ENCODE data around the gene PTCD1.
A peak's percentile ranks its signal among the peaks of the same experiment; 100 is the strongest.

PTCD1 gene

DNA sequence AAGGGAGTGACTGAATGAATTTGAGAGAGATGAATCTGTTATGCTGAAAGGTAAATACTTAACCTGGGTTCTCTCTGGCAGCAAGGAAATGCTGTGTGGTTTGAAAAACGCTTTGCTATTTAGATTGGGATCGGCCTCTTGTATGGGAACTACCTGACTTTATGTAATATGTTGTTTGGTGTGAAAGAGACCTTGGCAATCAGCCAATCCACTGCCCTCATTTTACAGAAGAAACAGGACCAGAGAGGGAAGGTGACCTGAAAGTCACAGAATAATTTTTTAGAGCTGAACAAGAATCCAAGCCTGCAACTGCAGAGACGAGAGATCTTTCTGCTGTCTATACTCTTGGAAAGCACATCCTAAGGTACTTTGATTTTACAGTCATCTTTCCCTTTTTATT lies 28.8 kb downstream of the PTCD1 start:
- no peak for DNase-seq (ENCODE audit: low read depth in 2 of 2, low spot score in 1 of 2)

DNA sequence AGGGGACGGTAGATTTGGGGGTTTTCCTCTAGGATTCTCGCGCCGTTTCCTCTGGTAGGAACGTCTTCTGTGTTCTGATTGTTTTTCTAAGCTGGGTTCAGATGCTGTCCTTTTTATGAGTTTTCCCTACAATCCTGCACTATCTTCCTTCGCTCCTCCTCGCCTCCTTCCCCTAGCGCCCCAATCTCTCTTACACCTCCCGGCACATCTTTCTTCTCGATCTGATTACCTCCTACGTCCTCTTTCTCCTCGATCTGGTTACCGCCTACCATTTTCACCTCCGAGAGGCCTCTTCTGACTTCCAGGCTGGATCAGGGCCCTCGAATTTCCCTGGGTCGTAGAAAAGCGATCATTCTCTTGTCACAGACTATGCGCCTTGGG lies 29.4 kb downstream of the PTCD1 start:
- DNase-seq (ENCODE audit: low read depth in 2 of 2, low spot score in 1 of 2): no peak

DNA sequence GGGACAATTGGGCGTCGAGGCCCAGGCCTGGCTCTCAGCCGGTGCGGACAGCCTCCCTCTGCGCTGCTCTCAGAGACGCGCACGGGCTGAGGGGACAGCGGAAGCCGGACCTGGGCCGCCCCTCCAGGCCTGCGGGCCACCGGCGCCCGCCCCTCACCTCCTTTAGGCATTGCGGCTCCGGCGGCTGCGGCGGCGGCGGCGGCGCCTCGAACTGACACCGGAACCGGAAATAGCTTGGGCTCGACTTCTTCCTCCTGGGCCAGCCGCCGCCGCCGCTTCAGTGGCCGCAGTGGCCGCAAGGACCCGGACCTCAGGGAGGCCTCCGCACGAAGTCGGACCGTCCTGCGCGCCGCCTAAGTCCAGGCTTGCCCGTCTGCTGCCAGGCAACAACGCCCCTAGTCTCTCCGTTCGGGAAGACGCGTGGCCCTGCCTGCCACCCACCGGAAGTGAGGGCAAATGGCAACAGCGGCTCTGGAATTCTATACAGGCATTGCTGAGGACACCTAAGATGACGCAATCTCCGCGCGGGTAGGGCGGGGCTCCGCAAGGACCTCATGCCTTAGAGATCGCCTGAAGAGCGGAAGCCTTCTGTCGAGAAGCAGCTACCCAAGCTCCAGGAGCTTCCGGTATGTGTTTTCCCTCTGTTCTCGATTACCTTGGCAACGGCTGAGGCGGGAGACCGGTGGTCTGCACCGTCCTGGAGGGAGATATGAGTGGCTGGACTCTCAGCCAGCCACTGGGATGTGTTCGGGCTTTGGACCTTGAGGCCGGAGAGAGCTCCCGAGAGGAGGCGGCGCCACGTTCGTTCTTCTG lies 30.0 kb downstream of the PTCD1 start, which contains the start of the genes BUD31 and PDAP1:
Gene BUD31, plus strand, starts transcription at position 591 of the 813 bp plus-strand sequence. CDS start 2,124 bp downstream, outside the sequence.
Gene PDAP1, minus strand, starts transcription at position 219 of the 813 bp plus-strand sequence. Its CDS starts 49 bp downstream, at position 170.
- DNase-seq (ENCODE audit: low read depth in 2 of 2, low spot score in 1 of 2): peak; percentile 88 to 92

DNA sequence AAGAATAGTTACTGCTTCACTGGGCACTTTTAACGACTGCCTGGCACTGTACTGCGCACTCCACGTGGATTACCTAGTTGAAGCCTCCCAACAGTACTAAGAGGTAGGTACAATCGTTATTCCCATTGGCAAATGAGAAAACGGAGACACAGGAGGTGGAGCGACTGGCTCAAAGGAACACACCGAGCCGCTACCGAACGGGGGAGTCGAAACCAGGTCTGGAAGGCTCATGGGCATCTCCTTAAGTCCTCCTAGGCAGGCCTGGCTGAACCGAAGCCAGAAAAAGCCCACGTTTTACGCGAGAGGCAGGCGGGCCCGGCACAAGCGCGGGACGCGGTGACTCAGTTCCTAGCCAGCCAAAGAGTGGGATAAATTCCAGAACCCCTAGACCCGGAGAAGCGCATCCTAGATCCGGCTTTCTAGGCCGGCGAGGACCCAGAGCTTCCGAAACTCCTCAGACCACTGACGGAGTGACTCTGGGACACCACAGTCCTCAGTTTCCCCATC lies 30.7 kb downstream of the PTCD1 start:
- DNase-seq (ENCODE audit: low read depth in 2 of 2, low spot score in 1 of 2): no peak

DNA sequence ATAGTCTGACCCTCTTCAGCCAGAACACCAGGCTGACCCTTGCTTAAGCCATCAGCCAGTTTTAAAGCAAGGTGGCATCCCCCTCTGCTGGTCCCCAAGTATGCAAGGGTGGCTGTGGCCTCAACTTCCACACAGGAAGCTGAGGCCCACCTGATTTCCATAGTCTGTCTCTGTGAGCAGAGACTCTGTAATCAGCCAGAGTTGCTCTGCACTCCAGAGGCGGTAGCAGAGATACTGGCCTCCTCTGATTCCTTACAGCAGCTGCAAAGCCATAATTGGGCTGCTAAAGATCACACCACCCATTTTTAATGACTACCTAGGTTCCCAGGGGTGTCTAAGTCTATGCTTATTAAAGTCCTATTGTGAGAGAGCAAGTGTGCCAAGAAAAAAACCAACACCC lies 32.0 kb downstream of the PTCD1 start:
- no peak for DNase-seq (ENCODE audit: low read depth in 2 of 2, low spot score in 1 of 2)

DNA sequence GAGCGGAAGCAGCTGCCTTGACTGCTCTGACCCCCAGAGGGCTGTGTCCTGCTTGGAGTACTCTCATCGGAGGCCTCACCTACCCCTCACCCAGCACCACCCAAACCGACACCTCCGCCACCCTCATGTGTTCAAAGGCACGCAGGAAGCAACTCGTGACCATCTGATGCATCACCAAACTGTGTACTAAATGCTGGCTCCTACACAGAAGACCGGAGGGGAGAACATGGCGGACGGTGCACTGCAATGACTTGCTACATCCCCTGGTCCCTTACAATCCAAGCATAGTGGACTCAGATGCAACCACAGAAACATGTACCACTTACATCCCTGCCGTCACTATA lies 33.6 kb downstream of the PTCD1 start:
- no peak for DNase-seq (ENCODE audit: low read depth in 2 of 2, low spot score in 1 of 2)

DNA sequence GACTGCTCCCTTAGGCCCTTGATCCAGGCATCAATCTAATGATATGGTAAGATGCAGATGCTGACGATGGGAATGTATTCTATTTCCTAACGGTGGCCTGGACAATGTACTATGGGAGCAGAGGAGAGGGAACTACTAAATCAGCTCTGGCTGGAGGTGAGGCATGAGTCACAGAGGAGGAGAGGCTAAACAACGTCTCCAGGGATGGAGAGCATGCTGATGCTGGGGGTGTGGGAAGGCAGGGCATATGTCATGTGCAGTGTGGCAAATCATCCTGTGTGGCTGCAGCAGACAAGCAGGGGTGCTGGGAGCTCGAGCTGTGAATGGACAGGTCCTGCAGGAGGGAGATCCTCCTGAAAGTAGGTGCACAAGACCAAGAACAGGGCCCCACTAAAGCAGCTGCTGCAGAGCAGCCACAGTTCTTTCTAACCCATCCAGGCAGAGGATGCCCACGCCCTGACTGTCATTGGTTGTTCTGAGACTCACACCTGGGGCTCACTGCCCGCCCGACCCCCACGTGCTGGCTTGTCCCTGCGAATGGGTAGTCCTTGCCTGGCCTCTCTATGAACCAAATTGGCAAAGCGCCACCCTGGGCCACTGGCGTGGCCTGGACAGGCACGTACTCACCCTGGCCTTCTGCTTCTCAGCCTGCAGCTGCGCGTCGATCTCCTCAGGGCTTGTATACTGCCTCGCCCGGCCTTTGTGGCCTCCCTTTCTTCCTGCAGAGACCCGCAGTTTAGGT lies 34.2 kb downstream of the PTCD1 start:
- DNase-seq (ENCODE audit: low read depth in 2 of 2, low spot score in 1 of 2): no peak

DNA sequence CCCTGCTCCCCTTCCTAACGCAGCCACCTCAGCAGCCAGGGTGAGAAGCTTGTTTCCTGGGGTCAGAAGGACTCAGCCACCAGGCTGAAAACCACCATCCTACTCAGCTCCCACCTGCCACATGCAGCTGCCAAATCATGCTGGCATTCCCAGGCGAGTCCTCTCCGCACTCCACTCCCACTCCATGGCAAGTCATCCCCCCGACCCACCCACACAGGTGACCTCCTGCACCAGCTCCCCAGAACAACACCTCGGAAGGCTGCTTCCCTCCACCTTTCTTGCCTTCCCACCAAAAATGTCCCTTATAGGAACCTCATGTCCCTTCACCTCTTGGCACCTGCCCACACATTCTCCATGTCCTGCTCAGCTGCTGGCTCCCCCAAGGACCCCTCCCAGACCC lies 34.8 kb downstream of the PTCD1 start:
- no peak for DNase-seq (ENCODE audit: low read depth in 2 of 2, low spot score in 1 of 2)

DNA sequence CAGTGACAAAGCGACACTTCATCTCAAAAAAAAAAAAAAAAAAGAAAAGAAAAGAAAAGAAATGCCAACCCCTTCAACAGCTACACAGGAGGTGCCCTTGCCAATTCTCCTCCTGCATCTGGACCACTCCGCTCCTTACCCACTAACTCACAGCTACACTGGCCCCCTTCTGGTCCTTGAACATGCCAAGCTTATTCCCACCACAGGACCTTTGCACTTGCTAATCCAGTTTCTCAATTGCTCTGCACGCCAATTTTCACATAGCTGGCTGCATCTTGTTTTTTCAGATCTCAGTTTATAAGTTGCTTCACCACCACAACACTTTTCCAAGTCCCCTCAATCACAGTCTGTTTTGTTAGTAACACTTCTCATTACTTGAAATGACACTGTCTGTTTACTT lies 35.7 kb downstream of the PTCD1 start:
- no peak for DNase-seq (ENCODE audit: low read depth in 2 of 2, low spot score in 1 of 2)

DNA sequence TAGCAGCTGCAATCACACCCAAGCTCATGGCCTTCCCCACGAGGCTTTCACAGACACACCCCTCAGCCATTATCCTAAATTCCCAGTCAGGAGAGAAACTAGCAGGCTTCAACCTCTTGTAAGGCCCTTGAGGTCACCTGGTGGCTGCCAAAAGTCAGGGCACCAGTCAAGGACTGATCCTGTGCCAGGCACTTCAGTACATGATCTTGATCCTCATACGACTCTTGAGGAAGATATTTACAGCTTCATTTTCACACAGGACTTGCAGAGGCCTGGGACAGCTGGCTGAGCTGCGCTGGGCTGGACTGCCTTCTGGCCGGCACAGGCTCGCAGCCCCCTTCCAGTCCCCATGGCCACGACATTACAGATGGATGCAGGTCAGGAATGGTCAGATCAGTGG lies 39.0 kb downstream of the PTCD1 start:
- DNase-seq (ENCODE audit: low read depth in 2 of 2, low spot score in 1 of 2): no peak

DNA sequence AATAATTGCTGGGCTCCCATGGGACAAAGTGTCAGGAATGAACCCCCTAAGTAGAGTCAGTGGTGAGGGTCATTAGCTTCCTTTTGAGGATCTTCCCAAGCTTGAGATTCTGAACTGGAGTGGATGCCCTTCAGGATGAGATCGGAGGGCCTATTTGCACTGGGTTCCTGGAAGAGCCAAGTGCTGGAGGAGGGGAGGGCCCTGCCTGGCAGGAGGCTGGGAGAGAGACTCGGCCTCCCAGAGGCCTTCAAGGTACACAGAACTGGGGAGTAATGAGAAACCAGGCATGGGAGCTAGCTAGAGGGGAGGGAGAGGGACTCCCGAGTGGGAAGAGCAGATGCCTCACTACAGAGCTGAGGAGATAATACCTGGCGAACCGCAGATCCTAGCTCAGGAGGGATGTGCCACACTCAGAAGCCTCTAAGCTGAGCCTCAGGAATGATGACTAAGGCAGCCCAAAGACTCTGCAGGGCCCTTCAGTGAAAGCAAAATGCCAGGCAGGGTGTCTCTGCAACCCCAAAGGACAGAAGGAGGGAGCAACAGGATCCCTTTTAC lies 39.6 kb downstream of the PTCD1 start:
- no peak for DNase-seq (ENCODE audit: low read depth in 2 of 2, low spot score in 1 of 2)

DNA sequence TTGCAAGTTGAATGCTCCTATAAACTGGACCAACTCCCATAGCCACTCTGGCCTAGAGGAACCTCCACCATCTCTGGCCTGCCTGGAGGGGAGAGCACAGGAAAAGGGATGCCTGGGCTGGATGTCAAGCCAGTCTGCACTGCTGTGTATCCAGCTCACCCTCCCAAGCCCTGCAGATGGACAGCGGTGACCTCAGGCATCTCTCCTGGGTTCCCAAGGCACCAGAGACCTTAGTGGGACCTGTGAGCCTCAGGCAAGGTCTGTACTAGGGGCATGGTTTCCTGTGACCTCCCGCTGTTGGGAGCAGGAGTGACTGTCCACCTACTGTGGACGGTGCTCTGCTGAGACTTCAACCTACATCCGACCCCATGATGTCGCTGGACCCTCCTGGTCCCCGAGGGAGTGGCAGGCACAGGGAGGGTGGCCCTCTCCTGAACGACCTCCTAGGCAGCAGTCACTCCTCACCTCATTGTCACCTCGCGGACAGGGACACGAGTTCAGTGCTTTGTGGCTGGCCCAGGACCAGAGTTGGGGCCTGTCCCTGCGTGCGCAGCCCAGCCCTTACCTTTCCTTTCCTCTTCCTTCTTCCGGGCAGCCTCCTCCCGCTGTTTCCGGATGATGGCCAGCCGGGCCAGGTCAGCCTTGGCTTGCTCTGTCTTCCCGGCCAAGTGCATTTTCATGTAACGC lies 41.2 kb downstream of the PTCD1 start:
- no peak for DNase-seq (ENCODE audit: low read depth in 2 of 2, low spot score in 1 of 2)

DNA sequence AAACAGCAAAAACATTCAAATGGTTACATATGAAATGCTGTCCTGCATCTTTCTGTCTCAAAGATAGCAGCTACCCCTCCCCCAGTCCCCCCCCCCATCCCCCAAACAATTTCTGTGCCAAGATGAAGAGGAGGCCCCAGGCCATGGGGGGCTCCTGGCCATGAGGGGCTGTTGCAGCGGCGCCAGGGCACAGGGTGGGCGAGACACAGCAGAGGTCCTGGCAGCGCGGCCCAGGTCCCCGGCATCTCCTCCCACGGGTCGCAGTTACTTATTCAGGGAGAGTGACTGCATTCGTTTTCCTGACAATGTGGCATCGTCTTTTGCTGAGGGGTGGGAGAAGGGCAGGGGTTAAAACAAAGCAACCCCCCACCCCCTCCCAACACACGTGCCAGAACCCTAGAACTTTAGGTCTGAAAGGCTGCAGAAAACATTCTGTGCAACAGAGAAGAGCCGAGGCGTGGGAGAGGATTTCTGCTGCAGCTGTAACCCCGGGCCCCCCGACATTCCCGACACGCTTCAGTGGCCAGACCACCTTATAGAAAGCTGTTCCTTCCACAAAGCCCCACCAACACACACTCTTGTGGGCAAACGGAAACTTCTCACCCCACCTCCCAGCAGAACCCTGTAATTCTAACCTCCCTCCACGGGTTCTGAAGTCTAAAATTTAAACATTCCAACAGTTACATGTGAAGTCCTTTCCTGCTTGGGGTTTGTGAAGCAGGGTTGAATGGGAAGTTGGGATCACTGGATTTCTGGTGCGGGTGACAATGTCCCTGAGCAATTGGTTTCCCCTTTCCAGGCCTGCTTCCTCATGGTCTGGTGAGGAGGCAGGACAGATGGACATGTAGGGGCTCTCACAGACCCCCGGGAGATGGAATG lies 41.9 kb downstream of the PTCD1 start:
- no peak for DNase-seq (ENCODE audit: low read depth in 2 of 2, low spot score in 1 of 2)

DNA sequence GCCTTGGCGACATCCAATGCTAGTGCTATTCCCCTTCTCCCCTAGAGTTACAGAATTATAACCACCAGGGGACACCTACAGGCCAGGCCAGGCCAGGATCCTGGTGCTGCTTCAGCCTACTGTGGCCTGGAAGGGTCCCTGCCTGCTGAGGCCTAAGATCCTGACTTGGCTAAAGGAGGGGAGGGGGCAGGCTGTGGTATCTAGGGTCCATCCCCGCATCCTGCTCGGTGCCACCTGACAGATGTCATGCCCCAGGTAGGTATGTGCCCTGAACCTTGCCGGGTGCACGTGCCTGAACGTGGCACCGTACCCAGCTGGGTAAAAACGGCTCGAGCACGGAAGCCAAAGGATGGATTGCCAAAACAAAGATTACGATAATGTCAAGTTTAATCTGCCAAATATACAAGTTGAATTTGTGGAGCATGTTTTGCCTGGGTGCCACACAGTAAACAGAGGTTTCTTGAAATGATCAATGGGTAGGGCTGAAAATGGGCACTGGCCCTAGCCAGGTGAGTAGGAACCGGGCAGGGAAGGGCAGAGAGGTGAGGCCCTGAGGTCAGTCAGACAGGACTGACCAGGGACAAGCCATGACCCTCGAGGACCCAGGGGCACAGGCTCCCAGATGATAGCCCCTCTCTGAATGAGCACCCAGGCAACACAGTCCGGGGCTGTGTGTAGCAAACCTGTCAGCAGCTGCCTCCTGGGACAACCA lies 42.8 kb downstream of the PTCD1 start:
- no peak for DNase-seq (ENCODE audit: low read depth in 2 of 2, low spot score in 1 of 2)

DNA sequence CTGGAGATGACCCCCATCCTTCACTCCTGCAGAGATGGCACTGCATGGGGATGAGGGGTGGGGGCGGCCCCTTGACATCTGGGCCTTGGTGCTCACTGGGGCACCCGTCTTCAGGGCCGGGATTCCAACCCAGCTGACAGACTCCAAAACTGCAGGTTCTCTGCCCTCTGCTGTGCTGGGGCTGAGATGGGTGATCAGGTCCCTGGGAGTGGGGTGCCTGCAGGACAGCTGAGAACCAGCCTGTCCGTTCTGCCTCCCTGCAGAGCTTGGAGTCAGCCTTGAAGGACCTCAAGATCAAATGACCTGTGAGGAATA lies 44.5 kb downstream of the PTCD1 start:
- no peak for DNase-seq (ENCODE audit: low read depth in 2 of 2, low spot score in 1 of 2)

DNA sequence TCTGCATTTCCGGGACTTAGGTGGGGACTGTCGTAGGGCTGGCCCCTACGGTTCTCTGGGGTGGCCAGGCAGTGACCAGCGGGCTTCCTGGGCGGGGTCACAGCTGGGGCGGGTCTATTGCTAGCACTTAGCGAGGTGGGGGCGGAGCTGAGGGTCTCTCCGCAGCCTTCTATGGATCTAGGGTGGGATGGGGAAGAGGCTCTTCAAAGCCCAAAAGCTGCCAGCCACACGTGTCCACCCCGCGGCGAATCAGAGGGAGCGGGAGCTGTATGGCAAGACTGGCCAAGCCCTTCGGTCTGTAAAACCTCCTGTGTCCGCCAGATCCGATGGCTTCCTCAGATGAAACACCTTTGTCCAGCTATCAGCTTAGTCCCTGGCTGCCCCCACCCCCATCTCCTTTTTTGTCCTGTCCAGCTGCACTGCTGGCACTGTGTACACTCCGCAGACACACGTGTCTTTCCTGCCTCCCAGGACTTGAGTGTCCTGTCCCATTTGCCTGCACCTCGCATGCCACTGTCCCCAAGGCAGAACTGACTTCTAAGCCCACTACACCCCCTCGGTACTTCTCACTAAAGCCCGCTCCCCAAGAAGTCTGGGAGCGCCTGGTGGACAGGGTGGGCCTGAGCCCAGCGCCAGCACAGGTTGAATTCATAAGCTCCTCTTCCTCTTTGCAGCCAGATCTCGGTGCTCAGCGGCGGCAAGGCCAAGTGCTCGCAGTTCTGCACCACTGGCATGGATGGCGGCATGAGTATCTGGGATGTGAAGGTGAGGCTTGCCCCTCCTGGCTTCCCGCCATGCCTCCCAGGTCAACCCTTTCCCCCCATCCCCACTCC lies 45.0 kb downstream of the PTCD1 start:
- no peak for DNase-seq (ENCODE audit: low read depth in 2 of 2, low spot score in 1 of 2)

DNA sequence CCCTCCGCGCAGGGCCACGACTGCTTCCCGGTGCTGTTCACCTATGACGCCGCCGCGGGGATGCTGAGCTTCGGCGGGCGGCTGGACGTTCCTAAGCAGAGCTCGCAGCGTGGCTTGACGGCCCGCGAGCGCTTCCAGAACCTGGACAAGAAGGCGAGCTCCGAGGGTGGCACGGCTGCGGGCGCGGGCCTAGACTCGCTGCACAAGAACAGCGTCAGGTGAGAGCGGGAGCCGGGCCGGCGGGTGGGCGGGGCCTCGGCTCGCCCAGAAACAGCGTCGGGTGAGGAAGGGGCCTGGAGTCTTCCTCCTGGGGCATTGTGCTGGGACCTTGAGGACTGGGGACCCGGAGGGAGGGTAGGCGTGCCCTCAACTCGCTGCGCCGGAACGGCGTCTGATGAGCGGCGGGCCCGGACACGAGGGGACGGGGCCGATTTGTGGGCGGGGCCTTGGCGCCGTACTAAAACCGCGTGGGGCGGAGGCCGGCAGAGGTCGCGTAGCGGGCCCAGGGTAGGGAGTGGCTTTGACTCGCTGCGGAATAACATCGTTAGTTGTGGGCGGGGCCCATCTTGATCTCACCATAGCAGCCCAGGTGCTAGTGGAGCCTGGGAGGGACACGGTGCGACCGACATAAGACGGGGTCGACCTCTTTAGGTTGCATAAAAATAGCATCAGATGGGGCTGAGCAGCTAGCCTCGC lies 45.8 kb downstream of the PTCD1 start:
- peak in 1 of 2 donors; percentile 62 for DNase-seq (ENCODE audit: low read depth in 2 of 2, low spot score in 1 of 2)

DNA sequence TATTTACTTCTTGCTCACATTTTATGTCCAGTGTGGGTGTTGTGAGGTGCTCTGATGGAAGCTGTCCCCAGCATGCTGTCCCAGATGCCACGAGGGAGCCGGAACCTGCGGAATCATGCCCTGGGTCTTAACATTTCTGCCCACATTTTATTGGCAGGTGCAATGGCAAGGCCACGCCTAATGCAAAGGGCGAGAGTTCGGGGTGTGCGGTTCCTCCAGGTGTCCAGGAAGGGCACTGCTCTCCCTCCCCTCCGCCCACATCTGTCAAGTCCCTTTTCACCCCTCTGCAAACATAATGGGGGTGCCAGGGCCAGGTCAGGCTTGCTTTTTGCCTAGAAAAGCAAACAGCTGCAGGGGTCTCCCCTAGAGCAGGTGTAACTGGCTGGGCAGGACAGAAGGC lies 46.6 kb downstream of the PTCD1 start:
- no peak for DNase-seq (ENCODE audit: low read depth in 2 of 2, low spot score in 1 of 2)

All from stimulated activated CD8-positive, alpha-beta memory T cell treated with anti-CD3 and anti-CD28 coated beads, Interleukin-4, amount 100 ng/mL, for 1 hour (primary cell).